IPS-20b (cell line): ENCODE results near the gene ULK4.
A peak's percentile ranks its signal among the peaks of the same experiment; 100 is the strongest.

Experiments
- H3K27ac ChIP-seq: one replicate; pipeline ENCODE4 v1.5.1; 2013; ENCODE audit warnings: low read length
- H3K27me3 ChIP-seq: 2 replicates; pipeline ENCODE4 v1.6.1; 2013; ENCODE audit warnings: mild to moderate bottlenecking, low read length, inconsistent platforms; ENCODE audit not compliant: insufficient read depth
- H3K36me3 ChIP-seq: 2 replicates; pipeline ENCODE4 v1.6.1; 2013; ENCODE audit warnings: low read depth, mild to moderate bottlenecking, inconsistent platforms, low read length, moderate library complexity; ENCODE audit not compliant: insufficient read depth
- H3K4me1 ChIP-seq: 2 replicates; pipeline ENCODE4 v1.6.1; 2013; ENCODE audit warnings: mild to moderate bottlenecking, control low read depth, inconsistent platforms, low read length, moderate library complexity; ENCODE audit not compliant: insufficient read depth
- H3K4me3 ChIP-seq: 2 replicates; pipeline ENCODE4 v1.5.1; 2013; ENCODE audit warnings: mild to moderate bottlenecking, low read length, inconsistent platforms
- H3K9ac ChIP-seq: 2 replicates; pipeline ENCODE4 v1.6.1; 2013; ENCODE audit warnings: low read depth, mild to moderate bottlenecking, inconsistent platforms, low read length, moderate library complexity
- H3K9me3 ChIP-seq: 2 replicates; pipeline ENCODE4 v1.6.1; 2013; ENCODE audit warnings: mild to moderate bottlenecking, low read depth, low read length, inconsistent platforms; ENCODE audit not compliant: insufficient read depth

The ULK4 gene

GRCh38 chr3:41327718-41328117 is 634.2 kb downstream of the ULK4 start:
- Histone ChIP-seq H3K27ac (no peak overlapping the region), H3K4me1 (peaks cover 22% of the 10 kb centered on the region), H3K36me3 (no peaks in the 10 kb centered on the region), H3K27me3 (no peaks in the 10 kb centered on the region), H3K9me3 (no peaks in the 10 kb centered on the region), H3K4me3 (no peak overlapping the region), H3K9ac (no peak overlapping the region)

- H3K36me3 ChIP-seq, result no peaks in the 10 kb centered on the region
- no peak overlapping the region for H3K4me3 ChIP-seq
- no peak overlapping the region for H3K9ac ChIP-seq
- no peaks in the 10 kb centered on the region for H3K9me3 ChIP-seq
- no peaks in the 10 kb centered on the region for H3K27me3 ChIP-seq
- H3K4me1 ChIP-seq, result peaks cover 16% of the 10 kb centered on the region
- no peak overlapping the region for H3K27ac ChIP-seq
These were observed 637.8 kb downstream of the ULK4 start for GRCh38 chr3:41324156-41324475.

GRCh38 chr3:41323467-41324155 is 638.3 kb downstream of the ULK4 start:
- Histone ChIP-seq H3K4me1 (peaks cover 16% of the 10 kb centered on the region), H3K27ac (no peak overlapping the region), H3K27me3 (no peaks in the 10 kb centered on the region)

GRCh38 chr3:41321642-41321980 is 640.3 kb downstream of the ULK4 start:
- peaks cover 16% of the 10 kb centered on the region for H3K4me1 ChIP-seq
- no peaks in the 10 kb centered on the region for H3K27me3 ChIP-seq
- peak overlapping the region; percentile 36; the same call in 1 of the 2 replicates for H3K4me3 ChIP-seq
- peak overlapping the region; percentile 73 for H3K27ac ChIP-seq
- no peaks in the 10 kb centered on the region for H3K36me3 ChIP-seq
- peak overlapping the region; percentile 5; the same call in 1 of the 2 replicates for H3K9ac ChIP-seq
- no peaks in the 10 kb centered on the region for H3K9me3 ChIP-seq

More at GRCh38 chr3:41323467-41324155, 638.3 kb downstream of the ULK4 start:
- no peak overlapping the region for H3K9ac ChIP-seq
- H3K4me3 ChIP-seq, result no peak overlapping the region
- H3K36me3 ChIP-seq, result no peaks in the 10 kb centered on the region
- H3K9me3 ChIP-seq, result no peaks in the 10 kb centered on the region

- Histone ChIP-seq H3K27me3 (no peaks in the 10 kb centered on the region), H3K36me3 (no peaks in the 10 kb centered on the region), H3K9ac (peak overlapping the region; percentile 5; the same call in 1 of the 2 replicates), H3K4me1 (peaks cover 16% of the 10 kb centered on the region), H3K4me3 (peak overlapping the region; percentile 36; the same call in 1 of the 2 replicates), H3K9me3 (no peaks in the 10 kb centered on the region), H3K27ac (peak overlapping the region; percentile 73)
These were observed 640.8 kb downstream of the ULK4 start for GRCh38 chr3:41320953-41321641.

GRCh38 chr3:41318520-41318919 is 643.4 kb downstream of the ULK4 start:
- Histone ChIP-seq H3K4me1 (peaks cover 11% of the 10 kb centered on the region), H3K4me3 (no peak overlapping the region), H3K27me3 (no peaks in the 10 kb centered on the region), H3K36me3 (no peaks in the 10 kb centered on the region), H3K9ac (no peak overlapping the region), H3K9me3 (no peaks in the 10 kb centered on the region), H3K27ac (no peak overlapping the region)

GRCh38 chr3:41317718-41318117 is 644.2 kb downstream of the ULK4 start:
- no peaks in the 10 kb centered on the region for H3K36me3 ChIP-seq
- peaks cover 11% of the 10 kb centered on the region for H3K4me1 ChIP-seq
- H3K27me3 ChIP-seq, result no peaks in the 10 kb centered on the region
- H3K9ac ChIP-seq, result no peak overlapping the region
- H3K4me3 ChIP-seq, result no peak overlapping the region
- H3K27ac ChIP-seq, result no peak overlapping the region
- no peaks in the 10 kb centered on the region for H3K9me3 ChIP-seq

GRCh38 chr3:41317298-41317697 is 644.6 kb downstream of the ULK4 start:
- Histone ChIP-seq H3K36me3 (no peaks in the 10 kb centered on the region), H3K4me3 (no peak overlapping the region)

GRCh38 chr3:41315126-41315525 is 646.8 kb downstream of the ULK4 start:
- peaks cover 4% of the 10 kb centered on the region; the same call in 1 of the 2 replicates for H3K4me1 ChIP-seq
- H3K9me3 ChIP-seq, result no peaks in the 10 kb centered on the region
- no peak overlapping the region for H3K9ac ChIP-seq
- H3K27ac ChIP-seq, result no peak overlapping the region
- no peaks in the 10 kb centered on the region for H3K27me3 ChIP-seq
- no peak overlapping the region for H3K4me3 ChIP-seq
- no peaks in the 10 kb centered on the region for H3K36me3 ChIP-seq

More at GRCh38 chr3:41317298-41317697, 644.6 kb downstream of the ULK4 start:
- no peaks in the 10 kb centered on the region for H3K9me3 ChIP-seq
- H3K27ac ChIP-seq, result no peak overlapping the region
- peaks cover 11% of the 10 kb centered on the region for H3K4me1 ChIP-seq
- no peak overlapping the region for H3K9ac ChIP-seq
- no peaks in the 10 kb centered on the region for H3K27me3 ChIP-seq

- Histone ChIP-seq H3K9me3 (no peaks in the 10 kb centered on the region), H3K27me3 (no peaks in the 10 kb centered on the region), H3K27ac (no peak overlapping the region), H3K9ac (no peak overlapping the region), H3K4me1 (no peaks in the 10 kb centered on the region), H3K4me3 (no peak overlapping the region), H3K36me3 (no peaks in the 10 kb centered on the region)
These were observed 653.8 kb downstream of the ULK4 start for GRCh38 chr3:41308119-41308518.

- no peaks in the 10 kb centered on the region for H3K36me3 ChIP-seq
- H3K4me1 ChIP-seq, result no peaks in the 10 kb centered on the region
- H3K27me3 ChIP-seq, result no peaks in the 10 kb centered on the region
- H3K4me3 ChIP-seq, result no peak overlapping the region
- no peak overlapping the region for H3K27ac ChIP-seq
- no peak overlapping the region for H3K9ac ChIP-seq
- H3K9me3 ChIP-seq, result no peaks in the 10 kb centered on the region
These were observed 654.8 kb downstream of the ULK4 start for GRCh38 chr3:41307065-41307464.

- Histone ChIP-seq H3K36me3 (no peaks in the 10 kb centered on the region), H3K4me1 (0 out of 2 replicates have a peak, but pooled peaks cover 2% of the 10 kb centered on the region), H3K27ac (no peak overlapping the region), H3K9ac (no peak overlapping the region), H3K27me3 (no peaks in the 10 kb centered on the region), H3K9me3 (no peaks in the 10 kb centered on the region), H3K4me3 (no peak overlapping the region)
These were observed 657.3 kb downstream of the ULK4 start for GRCh38 chr3:41304593-41304992.
